B cell (primary cell): ENCODE data around the gene CRTC3. TPM values are rescaled to one million over a fixed set of nuclear protein-coding genes. Genes with fewer than 3 reads are reported as not detected.

Experiments used
- ATAC-seq: fragments of 200-7000 bp; cut with Tn5 transposase; one replicate; pipeline ENCODE4 v1.10.0; 2021; ENCODE audit warnings: low read depth, mild to moderate bottlenecking, moderate number of reproducible peaks, moderate library complexity
- CTCF ChIA-PET: fragments of 350-600 bp; sonication (Branson Sonifier 250); formaldehyde crosslinking; loops from one replicate; lab custom pipeline; 2021; ENCODE audit warnings: antibody characterized with exemption, inconsistent platforms; lab: Charles Lee
- POLR2A ChIA-PET: fragments of 350-600 bp; sonication (Branson Sonifier 250); formaldehyde crosslinking; loops from one replicate; lab custom pipeline; 2021; ENCODE audit warnings: antibody characterized with exemption; lab: Charles Lee
- DNase-seq: peaks from one replicate; pipeline ENCODE4 v3.0.0; 2013
- H2AFZ ChIP-seq: 2 replicates; pipeline ENCODE4 v1.6.1; 2012; ENCODE audit warnings: mild to moderate bottlenecking, low read depth, low read length; ENCODE audit not compliant: insufficient read depth, poor library complexity, severe bottlenecking
- H3K27ac ChIP-seq, 2 donors: 1 replicate in 1 of 2; 2 replicates in 1 of 2; pipeline ENCODE4 v1.5.1; 2012 to 2013; ENCODE audit warnings: low read length in 2 of 2, mild to moderate bottlenecking in 2 of 2, moderate library complexity in 1 of 2
- H3K27me3 ChIP-seq, 4 experiments: fragments of 200-600 bp in 1 of 4; sonication (generic) in 1 of 4; replicated peaks in 1 of 4; 1 replicate in 2 of 4; 2 replicates in 2 of 4; pipeline versions ENCODE4 v1.6.1 to v1.7.0; 2013 to 2016; ENCODE audit warnings: low read length in 3 of 4, mild to moderate bottlenecking in 2 of 4, mixed read lengths in 1 of 4, moderate library complexity in 1 of 4; ENCODE audit not compliant: insufficient read depth in 4 of 4, control insufficient read depth in 3 of 4; ENCODE audit errors: control extremely low read depth in 1 of 4
- H3K36me3 ChIP-seq, 2 experiments: replicated peaks in 1 of 2; 1 replicate in 1 of 2; 2 replicates in 1 of 2; pipeline versions ENCODE4 v1.6.1 to v1.7.1; 2013; ENCODE audit warnings: low read length in 1 of 2; ENCODE audit not compliant: insufficient read depth in 2 of 2, control insufficient read depth in 1 of 2; ENCODE audit errors: control extremely low read depth in 1 of 2, extremely low read depth in 1 of 2
- H3K4me1 ChIP-seq, 2 donors: fragments of 200-600 bp in 1 of 2; sonication (generic) in 1 of 2; 1 replicate in 1 of 2; 2 replicates in 1 of 2; pipeline versions ENCODE4 v1.5.1 to v1.6.1; 2013 to 2017; ENCODE audit warnings: low read length in 2 of 2; ENCODE audit not compliant: control insufficient read depth in 2 of 2, insufficient read depth in 2 of 2
- H3K4me2 ChIP-seq: replicated peaks from 2 replicates; pipeline ENCODE3; 2012; ENCODE audit warnings: mild to moderate bottlenecking, low read depth, low read length; ENCODE audit not compliant: poor library complexity, severe bottlenecking
- H3K4me3 ChIP-seq, 5 experiments: fragments of 200-600 bp in 1 of 5; sonication (generic) in 1 of 5; 1 replicate in 3 of 5; 2 replicates in 2 of 5; pipeline versions ENCODE4 v1.5.1 to v1.7.0; 2011 to 2016; ENCODE audit warnings: low read length in 4 of 5, mild to moderate bottlenecking in 4 of 5, low read depth in 2 of 5, control low read depth in 1 of 5, moderate library complexity in 1 of 5; ENCODE audit not compliant: insufficient read depth in 1 of 5; ENCODE audit errors: control extremely low read depth in 1 of 5, extremely low read depth in 1 of 5
- H3K79me2 ChIP-seq: fragments of 200-600 bp; sonication (generic); one replicate; pipeline ENCODE4 v1.6.0; 2016; ENCODE audit warnings: low read length; ENCODE audit not compliant: control insufficient read depth, insufficient read depth
- H3K9ac ChIP-seq: fragments of 200-600 bp; sonication (generic); 2 replicates; pipeline ENCODE4 v1.6.1; 2017; ENCODE audit warnings: mild to moderate bottlenecking, low read length, moderate library complexity
- H3K9me3 ChIP-seq, 3 donors: one replicate each; pipeline versions ENCODE4 v1.6.1 to v1.7.1; 2013; ENCODE audit warnings: low read length in 2 of 3; ENCODE audit not compliant: control insufficient read depth in 2 of 3, insufficient read depth in 1 of 3; ENCODE audit errors: control extremely low read depth in 1 of 3
- H4K20me1 ChIP-seq: 2 replicates; pipeline ENCODE4 v1.6.0; 2012; ENCODE audit warnings: mild to moderate bottlenecking, low read length; ENCODE audit not compliant: insufficient read depth, control insufficient read depth, poor library complexity, severe bottlenecking
- H3K27ac Mint-ChIP-seq: one replicate; pipeline ENCODE4 v1.8.0; 2021; ENCODE audit warnings: mixed read lengths
- H3K27me3 Mint-ChIP-seq: one replicate; pipeline ENCODE4 v1.8.0; 2021; ENCODE audit warnings: mixed read lengths
- H3K4me1 Mint-ChIP-seq: one replicate; pipeline ENCODE4 v1.8.0; 2021; ENCODE audit warnings: mixed read lengths
- H3K4me3 Mint-ChIP-seq: one replicate; pipeline ENCODE4 v1.8.0; 2021; ENCODE audit warnings: mixed read lengths
- H3K9me3 Mint-ChIP-seq: one replicate; pipeline ENCODE4 v1.8.0; 2022; ENCODE audit warnings: mixed read lengths; ENCODE audit not compliant: insufficient read depth
- CTCF ChIP-seq: fragments of 200-600 bp; IDR thresholded peaks from one replicate; pipeline ENCODE4 v1.8.0; 2022; ENCODE audit warnings: antibody characterized with exemption, mild to moderate bottlenecking
- EZH2 ChIP-seq: IDR thresholded peaks from 2 replicates; pipeline ENCODE4 v1.6.1; 2012; ENCODE audit warnings: borderline replicate concordance, low read depth, mild to moderate bottlenecking, moderate library complexity, low read length; ENCODE audit not compliant: insufficient read depth, poor library complexity, severe bottlenecking
- WGBS: methylation state at CpG from one replicate; pipeline ENCODE4 v1.1.5; 2013; ENCODE audit warnings: missing lambda C conversion rate; ENCODE audit not compliant: insufficient coverage; 5-methylcytosine and 5-hydroxymethylcytosine counted together
- intact Hi-C: fragments of 100-400 bp; cut with micrococcal nuclease; formaldehyde crosslinking; loops from one replicate; pipeline ENCODE4 v1.10.0; 2022
- polyA minus RNA-seq: library from RNA; depleted of rRNA, polyadenylated mRNA; stranded (reverse); fragments of >200 nt; gene quantifications from 2 replicates; pipeline ENCODE4 v1.2.3, GENCODE V29; 2012
- polyA plus RNA-seq: library from polyadenylated mRNA; depleted of rRNA; stranded (reverse); fragments of >200 nt; gene quantifications from 2 replicates; pipeline ENCODE4 v1.2.3, GENCODE V29; 2012
- total RNA-seq, 2 donors: library from RNA; stranded (reverse); fragments of 120-200 nt in 1 of 2; gene quantifications; 1 replicate in 1 of 2; 2 replicates in 1 of 2; pipeline versions ENCODE4 v1.2.3 to v1.2.4, GENCODE V29; 2013 to 2022

Gene CRTC3
- 95.8 and 103 TPM in 2 replicates for total RNA-seq
- 28.2 TPM for total RNA-seq (2013)
- 34.7 and 37.2 TPM in 2 replicates for polyA plus RNA-seq
- polyA minus RNA-seq = 26.4 and 44.5 TPM in 2 replicates

- no peaks in the 10 kb centered on the region for H3K36me3 ChIP-seq
- intact Hi-C loops = loop anchor here (2.0 to 5.0 kb wide), 2 partner anchors 33 to 65 kb away; no protein-coding TSS in a partner anchor
- Mint-ChIP-seq H3K9me3 (no peaks in the 10 kb centered on the region), H3K27me3 (no peaks in the 10 kb centered on the region), H3K4me3 (peak within 1 kb of the TSS; percentile 98), H3K4me1 (peaks cover 40% of the 10 kb centered on the region), H3K27ac (peak within 1 kb of the TSS; percentile 91)
- H3K27ac ChIP-seq = peak within 1 kb of the TSS; percentile 42 to 78
- H3K79me2 ChIP-seq = peaks cover 50% of the 10 kb centered on the region
- peak; percentile 85 for ATAC-seq
- H4K20me1 ChIP-seq = peaks cover 32% of the 10 kb centered on the region
- H3K9me3 ChIP-seq = no peaks in the 10 kb centered on the region
- H3K4me3 ChIP-seq = peak within 1 kb of the TSS; percentile 41 to 90 (median 67)
- H3K4me2 ChIP-seq = peak within 1 kb of the TSS; percentile 94
- 1% methylated on average over 104 of the region's 104 CpGs for WGBS
- peak within 1 kb of the TSS; percentile 92 for H2AFZ ChIP-seq
- no peaks in the 10 kb centered on the region for H3K27me3 ChIP-seq
- ChIA-PET CTCF (interaction anchor here (0.9 to 2.2 kb wide), 12 partner anchors 9 to 373 kb away, joined by 3 to 7 read pairs (median 4); no protein-coding TSS in a partner anchor), POLR2A (interaction anchor here (0.6 to 2.0 kb wide), 5 partner anchors 32 to 89 kb away, joined by 3 to 10 read pairs (median 5); no protein-coding TSS in a partner anchor)
- peak; percentile 83 for DNase-seq
- TF ChIP-seq CTCF = no peak
- no peak for TF ChIP-seq EZH2
- H3K9ac ChIP-seq = peak within 1 kb of the TSS; percentile 89
- H3K4me1 ChIP-seq = peaks cover 30 to 42% of the 10 kb centered on the region in 2 donors
Measured at GRCh38 chr15:90529371-90530249, at the start of gene CRTC3. Gene CRTC3 (plus strand): TSS chr15:90529923. CDS start chr15:90530072, 149 bp downstream.
